Cardiac muscle cell (in vitro differentiated cells and primary cell): ENCODE results near the gene PPP2R3C. TPM values are rescaled to one million over a fixed set of nuclear protein-coding genes. Genes with fewer than 3 reads are reported as not detected.

Experiments used
- DNase-seq, 2 donors: peaks; one replicate each; pipeline versions ENCODE4 v3.0.0 to v3.0.0-alpha.2; 2010 to 2017; ENCODE audit warnings: low read depth in 1 of 2, low spot score in 1 of 2
- H3K27ac ChIP-seq: fragments of 200-600 bp; sonication (generic); 2 replicates; pipeline ENCODE4 v1.5.1; 2016
- H3K27me3 ChIP-seq: fragments of 200-600 bp; sonication (generic); 2 replicates; pipeline ENCODE4 v1.6.0; 2016; ENCODE audit warnings: control low read depth
- H3K36me3 ChIP-seq: fragments of 200-600 bp; sonication (generic); 2 replicates; pipeline ENCODE4 v1.5.1; 2016; ENCODE audit warnings: control low read depth
- H3K4me1 ChIP-seq: fragments of 200-600 bp; sonication (generic); 2 replicates; pipeline ENCODE4 v1.8.1; 2017; ENCODE audit warnings: low read depth, mild to moderate bottlenecking, mixed run types
- H3K4me3 ChIP-seq: fragments of 200-600 bp; sonication (generic); 2 replicates; pipeline ENCODE4 v1.5.1; 2016; ENCODE audit warnings: mild to moderate bottlenecking
- H3K9me3 ChIP-seq: fragments of 200-600 bp; sonication (generic); 2 replicates; pipeline ENCODE4 v1.5.1; 2017; ENCODE audit warnings: low read depth, mild to moderate bottlenecking, control low read depth
- polyA plus RNA-seq: library from polyadenylated mRNA; unstranded; fragments of >200 nt; fragmentation: Nextera tagmentation; extraction: Ambion mirVana; gene quantifications from 2 replicates; pipeline ENCODE4 v1.2.1, GENCODE V29; 2016
- total RNA-seq: library from RNA; depleted of rRNA; stranded (reverse); fragments of >200 nt; gene quantifications from 2 replicates; pipeline ENCODE4 v1.2.3, GENCODE V29; 2016
- TF ChIP-seq, protein P1 (sequence below): IDR thresholded peaks from 2 replicates; pipeline ENCODE4 v1.5.1; 2012; ENCODE audit warnings: low read depth, mild to moderate bottlenecking, low read length

Gene PPP2R3C
- total and polyA plus RNA-seq, 2 experiments from 2014 or later: 12.5 to 22.0 TPM

- no peak overlapping the region for H3K27ac ChIP-seq
- H3K9me3 ChIP-seq: no peaks in the 10 kb centered on the region
- no peaks in the 10 kb centered on the region for H3K4me1 ChIP-seq
- DNase-seq: no peak
- H3K4me3 ChIP-seq: no peak overlapping the region
- TF ChIP-seq, protein P1, sequence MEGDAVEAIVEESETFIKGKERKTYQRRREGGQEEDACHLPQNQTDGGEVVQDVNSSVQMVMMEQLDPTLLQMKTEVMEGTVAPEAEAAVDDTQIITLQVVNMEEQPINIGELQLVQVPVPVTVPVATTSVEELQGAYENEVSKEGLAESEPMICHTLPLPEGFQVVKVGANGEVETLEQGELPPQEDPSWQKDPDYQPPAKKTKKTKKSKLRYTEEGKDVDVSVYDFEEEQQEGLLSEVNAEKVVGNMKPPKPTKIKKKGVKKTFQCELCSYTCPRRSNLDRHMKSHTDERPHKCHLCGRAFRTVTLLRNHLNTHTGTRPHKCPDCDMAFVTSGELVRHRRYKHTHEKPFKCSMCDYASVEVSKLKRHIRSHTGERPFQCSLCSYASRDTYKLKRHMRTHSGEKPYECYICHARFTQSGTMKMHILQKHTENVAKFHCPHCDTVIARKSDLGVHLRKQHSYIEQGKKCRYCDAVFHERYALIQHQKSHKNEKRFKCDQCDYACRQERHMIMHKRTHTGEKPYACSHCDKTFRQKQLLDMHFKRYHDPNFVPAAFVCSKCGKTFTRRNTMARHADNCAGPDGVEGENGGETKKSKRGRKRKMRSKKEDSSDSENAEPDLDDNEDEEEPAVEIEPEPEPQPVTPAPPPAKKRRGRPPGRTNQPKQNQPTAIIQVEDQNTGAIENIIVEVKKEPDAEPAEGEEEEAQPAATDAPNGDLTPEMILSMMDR: no peak
- no peaks in the 10 kb centered on the region for H3K27me3 ChIP-seq
- peaks cover 32% of the 10 kb centered on the region for H3K36me3 ChIP-seq
Measured at GRCh38 chr14:35085441-35085840, 36.3 kb downstream of the PPP2R3C start.

DNA sequence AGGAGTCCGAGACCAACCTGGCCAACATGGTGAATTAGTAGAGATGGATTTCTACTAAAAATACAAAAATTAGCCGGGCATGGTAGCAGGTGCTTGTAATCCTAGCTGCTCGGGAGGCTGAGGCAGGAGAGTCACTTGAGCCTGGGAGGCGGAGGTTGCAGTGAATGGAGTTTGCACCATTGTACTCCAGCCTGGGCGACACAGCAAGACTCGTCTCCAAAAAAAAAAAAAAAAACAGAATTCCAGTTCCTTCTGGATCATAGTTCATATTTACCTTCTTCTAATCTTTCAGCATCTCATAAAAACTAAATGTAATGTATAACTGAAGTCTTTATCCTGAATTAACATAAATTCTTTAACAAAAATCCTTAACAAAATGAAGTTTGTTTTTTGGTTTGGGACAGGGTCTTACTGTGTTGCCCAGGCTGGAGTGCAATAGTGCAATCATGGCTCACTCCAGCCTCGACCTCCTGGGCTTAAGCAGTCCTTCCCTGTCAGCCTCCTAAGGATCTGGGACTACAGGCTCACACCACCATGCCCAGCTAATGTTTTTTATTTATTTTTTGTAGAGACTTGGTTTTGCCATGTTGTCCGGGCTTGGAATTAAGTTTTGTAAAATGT lies 38.1 kb downstream of the PPP2R3C start:
- H3K4me3 ChIP-seq: no peak overlapping the region
- no peaks in the 10 kb centered on the region for H3K4me1 ChIP-seq
- TF ChIP-seq, protein P1: no peak
- peaks cover 45% of the 10 kb centered on the region for H3K36me3 ChIP-seq
- no peak for DNase-seq
- H3K27ac ChIP-seq: no peak overlapping the region
- no peaks in the 10 kb centered on the region for H3K27me3 ChIP-seq
- no peaks in the 10 kb centered on the region for H3K9me3 ChIP-seq

DNA sequence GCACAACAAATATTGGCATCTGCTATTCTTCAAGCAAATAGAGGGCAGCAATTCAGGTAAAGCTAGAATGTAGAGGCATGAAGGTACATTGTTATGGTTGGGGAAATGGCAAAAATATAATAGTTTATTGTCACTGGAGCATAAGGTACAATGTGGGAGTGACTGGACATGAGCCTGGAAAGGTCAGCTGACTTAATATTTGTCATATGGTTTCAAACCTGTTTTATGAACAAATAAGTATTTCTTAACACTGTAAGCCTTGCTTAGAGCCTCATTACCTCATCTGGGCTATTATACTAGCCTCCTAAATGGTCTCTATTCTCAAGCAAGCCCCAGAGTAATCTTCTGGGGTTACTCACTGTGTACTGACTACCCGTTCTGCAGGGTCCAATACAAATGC lies 42.0 kb downstream of the PPP2R3C start:
- no peaks in the 10 kb centered on the region for H3K4me1 ChIP-seq
- TF ChIP-seq, protein P1: no peak
- no peak overlapping the region for H3K27ac ChIP-seq
- H3K36me3 ChIP-seq: peaks cover 39% of the 10 kb centered on the region
- no peak overlapping the region for H3K4me3 ChIP-seq
- DNase-seq: no peak
- no peaks in the 10 kb centered on the region for H3K9me3 ChIP-seq
- H3K27me3 ChIP-seq: no peaks in the 10 kb centered on the region

DNA sequence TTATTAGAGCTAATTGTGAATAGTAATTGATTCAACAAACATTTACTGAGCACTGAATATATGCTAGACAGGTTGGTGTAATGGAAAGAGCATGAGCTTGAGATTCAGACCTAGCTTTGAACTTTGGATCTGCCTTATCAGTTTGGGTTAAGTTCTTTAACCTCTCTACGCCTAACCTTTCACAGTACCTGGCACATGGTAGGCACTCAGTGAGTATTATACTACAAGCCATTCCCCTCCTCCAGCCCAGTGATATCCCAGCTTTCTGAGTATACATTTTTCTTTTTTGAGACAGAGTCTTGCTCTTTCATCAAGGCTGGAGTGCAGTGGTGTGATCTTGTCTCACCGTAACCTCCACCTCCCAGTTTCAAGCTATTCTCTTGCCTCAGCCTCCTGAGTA lies 43.7 kb downstream of the PPP2R3C start:
- TF ChIP-seq, protein P1: no peak
- Histone ChIP-seq H3K9me3 (no peaks in the 10 kb centered on the region), H3K27ac (no peak overlapping the region), H3K4me1 (no peaks in the 10 kb centered on the region), H3K27me3 (no peaks in the 10 kb centered on the region), H3K4me3 (no peak overlapping the region), H3K36me3 (peaks cover 32% of the 10 kb centered on the region)
- no peak for DNase-seq

- no peak overlapping the region for H3K27ac ChIP-seq
- H3K36me3 ChIP-seq: peaks cover 4% of the 10 kb centered on the region
- H3K4me1 ChIP-seq: no peaks in the 10 kb centered on the region
- no peak overlapping the region for H3K4me3 ChIP-seq
- H3K27me3 ChIP-seq: no peaks in the 10 kb centered on the region
- H3K9me3 ChIP-seq: no peaks in the 10 kb centered on the region
- no peak for DNase-seq
- TF ChIP-seq, protein P1: no peak
Measured at GRCh38 chr14:35073486-35073885, 48.3 kb downstream of the PPP2R3C start.
